NOMO-1 treated with dmso at 0.1 percent for 144 hours (cell line): Measurements from ENCODE around the gene S100A6.
A peak's percentile ranks its signal among the peaks of the same experiment; 100 is the strongest.

Experiments used
- DNase-seq: peaks from one replicate; lab custom pipeline; 2025; ENCODE audit not compliant: unreplicated experiment; lab: John Stamatoyannopoulos, UW

Gene S100A6

GRCh38 chr1:153545067-153546055 is 9.6 kb upstream of the S100A6 start, which contains the start of gene S100A4:
Gene S100A4 (minus strand): TSS chr1:153545806. CDS start chr1:153544794, 1,012 bp downstream.
- DNase-seq: peak; percentile 94

GRCh38 chr1:153544453-153545066 is 8.8 kb upstream of the S100A6 start:
- DNase-seq: no peak

- DNase-seq: no peak
Observed at GRCh38 chr1:153543736-153544135, 7.9 kb upstream of the S100A6 start.

GRCh38 chr1:153542956-153543711 is 7.3 kb upstream of the S100A6 start:
- no peak for DNase-seq

GRCh38 chr1:153541641-153542590 is 6.1 kb upstream of the S100A6 start:
- no peak for DNase-seq

- DNase-seq: peak; percentile 76
Observed at GRCh38 chr1:153540394-153541361, 4.9 kb upstream of the S100A6 start, which contains the start of gene S100A5. Gene S100A5 (minus strand): TSS chr1:153540934. CDS start chr1:153540191, 743 bp downstream.

GRCh38 chr1:153539395-153540093 is 3.8 kb upstream of the S100A6 start:
- DNase-seq: no peak

- no peak for DNase-seq
Observed at GRCh38 chr1:153538315-153538821, 2.6 kb upstream of the S100A6 start.

GRCh38 chr1:153537376-153537730 is 1.6 kb upstream of the S100A6 start:
- DNase-seq: no peak

- no peak for DNase-seq
Observed at GRCh38 chr1:153536671-153537375, 1.0 kb upstream of the S100A6 start.

- DNase-seq: peak; percentile 69
Observed at GRCh38 chr1:153536012-153536670, 350 bp upstream of the S100A6 start.

- DNase-seq: no peak
Observed at GRCh38 chr1:153534925-153535241, 908 bp downstream of the S100A6 start.

- DNase-seq: no peak
Observed at GRCh38 chr1:153534226-153534924, 1.4 kb downstream of the S100A6 start.

GRCh38 chr1:153533689-153534201 is 2.0 kb downstream of the S100A6 start:
- no peak for DNase-seq

- peak; percentile 61 for DNase-seq
Observed at GRCh38 chr1:153532769-153533599, 2.8 kb downstream of the S100A6 start.

- no peak for DNase-seq
Observed at GRCh38 chr1:153532181-153532580, 3.6 kb downstream of the S100A6 start.
